HEK293 (cell line): ENCODE results near the gene MICAL3.

Experiments used
- RBAK ChIP-seq: fragments of 450-650 bp; formaldehyde crosslinking; IDR thresholded peaks from 2 replicates; pipeline ENCODE4 v1.5.1; 2016; ENCODE audit warnings: missing biosample characterization, missing genetic modification characterization
- ZNF10 ChIP-seq: fragments of 450-650 bp; formaldehyde crosslinking; IDR thresholded peaks from 2 replicates; pipeline ENCODE4 v1.5.1; 2017; ENCODE audit warnings: missing biosample characterization, missing genetic modification characterization
- ZNF140 ChIP-seq: fragments of 450-650 bp; formaldehyde crosslinking; IDR thresholded peaks from 2 replicates; pipeline ENCODE4 v1.5.1; 2016; ENCODE audit warnings: missing biosample characterization, missing genetic modification characterization
- ZNF174 ChIP-seq: fragments of 450-650 bp; formaldehyde crosslinking; IDR thresholded peaks from 2 replicates; pipeline ENCODE4 v1.5.0; 2017; ENCODE audit warnings: missing biosample characterization, mild to moderate bottlenecking, missing genetic modification characterization
- ZNF2 ChIP-seq: fragments of 450-650 bp; formaldehyde crosslinking; IDR thresholded peaks from 2 replicates; pipeline ENCODE4 v1.5.1; 2016; ENCODE audit warnings: missing biosample characterization, missing genetic modification characterization
- ZNF239 ChIP-seq: fragments of 450-650 bp; formaldehyde crosslinking; IDR thresholded peaks from 2 replicates; pipeline ENCODE4 v1.5.1; 2016; ENCODE audit warnings: missing biosample characterization, missing genetic modification characterization
- ZNF292 ChIP-seq: fragments of 450-650 bp; formaldehyde crosslinking; IDR thresholded peaks from 2 replicates; pipeline ENCODE4 v1.5.1; 2016; ENCODE audit warnings: low read depth, missing biosample characterization, missing genetic modification characterization, borderline replicate concordance
- ZNF610 ChIP-seq: fragments of 450-650 bp; formaldehyde crosslinking; IDR thresholded peaks from 2 replicates; pipeline ENCODE4 v1.5.1; 2016; ENCODE audit warnings: missing biosample characterization, missing genetic modification characterization, borderline replicate concordance
- ZNF76 ChIP-seq: fragments of 450-650 bp; formaldehyde crosslinking; IDR thresholded peaks from 2 replicates; pipeline ENCODE4; 2016; ENCODE audit warnings: low read depth, missing biosample characterization, missing genetic modification characterization, borderline replicate concordance
- ZNF837 ChIP-seq: fragments of 450-650 bp; formaldehyde crosslinking; IDR thresholded peaks from 2 replicates; pipeline ENCODE4 v1.5.1; 2016; ENCODE audit warnings: missing biosample characterization, missing genetic modification characterization
- TF ChIP-seq, protein P1 (sequence below): fragments of 450-650 bp; formaldehyde crosslinking; IDR thresholded peaks from 2 replicates; pipeline ENCODE4 v1.5.1; 2016; ENCODE audit warnings: missing biosample characterization, missing genetic modification characterization
- TF ChIP-seq, protein P2 (sequence below): fragments of 450-650 bp; formaldehyde crosslinking; IDR thresholded peaks from 2 replicates; pipeline ENCODE4 v1.5.1; 2016; ENCODE audit warnings: missing biosample characterization, missing genetic modification characterization

DNA sequence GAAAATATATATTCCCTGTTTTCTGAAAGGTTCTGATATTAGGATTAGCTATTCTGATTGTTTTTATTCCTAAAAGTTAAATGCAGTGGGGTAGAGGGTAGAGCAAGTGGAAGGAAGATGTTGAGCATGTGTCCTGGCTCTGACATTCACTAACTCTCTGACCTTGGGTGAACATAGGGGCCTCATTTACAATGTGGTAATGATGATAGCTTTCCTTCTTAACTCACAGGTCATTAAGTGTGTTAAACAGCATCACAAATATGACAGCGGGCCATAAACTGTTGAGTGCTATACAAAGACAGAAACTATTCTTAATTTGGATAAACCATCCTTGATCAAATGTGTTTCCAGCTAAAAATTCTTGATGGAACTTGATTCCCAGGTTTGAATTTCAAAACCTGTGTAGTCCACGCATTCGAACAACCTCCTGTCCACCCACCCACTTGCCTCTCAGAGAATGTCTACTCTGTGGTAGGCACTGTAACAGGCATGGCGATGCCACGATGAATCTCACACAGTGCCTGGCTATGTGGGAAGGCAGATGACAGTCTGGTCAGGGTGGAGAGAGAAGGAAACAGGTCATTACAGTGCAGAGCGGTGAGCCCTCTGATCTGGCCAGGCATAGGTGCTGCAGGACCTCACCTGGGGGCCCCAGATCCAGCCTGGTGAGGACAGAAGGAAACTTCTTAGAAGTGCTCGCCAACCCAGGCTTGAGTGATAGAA is 34.2 kb upstream of the MICAL3 start:
- TF ChIP-seq ZNF292 (tag by site-specific recombination) (no peak), RBAK (no peak), ZNF610 (tag by site-specific recombination) (no peak), ZNF76 (tag by site-specific recombination) (no peak), ZNF239 (tag by site-specific recombination) (no peak), ZNF140 (tag by site-specific recombination) (no peak), ZNF837 (tag by site-specific recombination) (no peak), ZNF174 (tag by site-specific recombination) (no peak), ZNF10 (no peak), ZNF2 (tag by site-specific recombination) (no peak)
- TF ChIP-seq, protein P1, sequence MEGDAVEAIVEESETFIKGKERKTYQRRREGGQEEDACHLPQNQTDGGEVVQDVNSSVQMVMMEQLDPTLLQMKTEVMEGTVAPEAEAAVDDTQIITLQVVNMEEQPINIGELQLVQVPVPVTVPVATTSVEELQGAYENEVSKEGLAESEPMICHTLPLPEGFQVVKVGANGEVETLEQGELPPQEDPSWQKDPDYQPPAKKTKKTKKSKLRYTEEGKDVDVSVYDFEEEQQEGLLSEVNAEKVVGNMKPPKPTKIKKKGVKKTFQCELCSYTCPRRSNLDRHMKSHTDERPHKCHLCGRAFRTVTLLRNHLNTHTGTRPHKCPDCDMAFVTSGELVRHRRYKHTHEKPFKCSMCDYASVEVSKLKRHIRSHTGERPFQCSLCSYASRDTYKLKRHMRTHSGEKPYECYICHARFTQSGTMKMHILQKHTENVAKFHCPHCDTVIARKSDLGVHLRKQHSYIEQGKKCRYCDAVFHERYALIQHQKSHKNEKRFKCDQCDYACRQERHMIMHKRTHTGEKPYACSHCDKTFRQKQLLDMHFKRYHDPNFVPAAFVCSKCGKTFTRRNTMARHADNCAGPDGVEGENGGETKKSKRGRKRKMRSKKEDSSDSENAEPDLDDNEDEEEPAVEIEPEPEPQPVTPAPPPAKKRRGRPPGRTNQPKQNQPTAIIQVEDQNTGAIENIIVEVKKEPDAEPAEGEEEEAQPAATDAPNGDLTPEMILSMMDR (tag by site-specific recombination): no peak
- TF ChIP-seq, protein P2, sequence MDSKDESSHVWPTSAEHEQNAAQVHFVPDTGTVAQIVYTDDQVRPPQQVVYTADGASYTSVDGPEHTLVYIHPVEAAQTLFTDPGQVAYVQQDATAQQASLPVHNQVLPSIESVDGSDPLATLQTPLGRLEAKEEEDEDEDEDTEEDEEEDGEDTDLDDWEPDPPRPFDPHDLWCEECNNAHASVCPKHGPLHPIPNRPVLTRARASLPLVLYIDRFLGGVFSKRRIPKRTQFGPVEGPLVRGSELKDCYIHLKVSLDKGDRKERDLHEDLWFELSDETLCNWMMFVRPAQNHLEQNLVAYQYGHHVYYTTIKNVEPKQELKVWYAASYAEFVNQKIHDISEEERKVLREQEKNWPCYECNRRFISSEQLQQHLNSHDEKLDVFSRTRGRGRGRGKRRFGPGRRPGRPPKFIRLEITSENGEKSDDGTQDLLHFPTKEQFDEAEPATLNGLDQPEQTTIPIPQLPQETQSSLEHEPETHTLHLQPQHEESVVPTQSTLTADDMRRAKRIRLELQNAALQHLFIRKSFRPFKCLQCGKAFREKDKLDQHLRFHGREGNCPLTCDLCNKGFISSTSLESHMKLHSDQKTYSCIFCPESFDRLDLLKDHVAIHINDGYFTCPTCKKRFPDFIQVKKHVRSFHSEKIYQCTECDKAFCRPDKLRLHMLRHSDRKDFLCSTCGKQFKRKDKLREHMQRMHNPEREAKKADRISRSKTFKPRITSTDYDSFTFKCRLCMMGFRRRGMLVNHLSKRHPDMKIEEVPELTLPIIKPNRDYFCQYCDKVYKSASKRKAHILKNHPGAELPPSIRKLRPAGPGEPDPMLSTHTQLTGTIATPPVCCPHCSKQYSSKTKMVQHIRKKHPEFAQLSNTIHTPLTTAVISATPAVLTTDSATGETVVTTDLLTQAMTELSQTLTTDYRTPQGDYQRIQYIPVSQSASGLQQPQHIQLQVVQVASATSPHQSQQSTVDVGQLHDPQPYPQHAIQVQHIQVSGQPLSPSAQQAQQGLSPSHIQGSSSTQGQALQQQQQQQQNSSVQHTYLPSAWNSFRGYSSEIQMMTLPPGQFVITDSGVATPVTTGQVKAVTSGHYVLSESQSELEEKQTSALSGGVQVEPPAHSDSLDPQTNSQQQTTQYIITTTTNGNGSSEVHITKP (tag by site-specific recombination): no peak
